ENCODE results near the gene TMCC1.

The TMCC1 gene

DNA sequence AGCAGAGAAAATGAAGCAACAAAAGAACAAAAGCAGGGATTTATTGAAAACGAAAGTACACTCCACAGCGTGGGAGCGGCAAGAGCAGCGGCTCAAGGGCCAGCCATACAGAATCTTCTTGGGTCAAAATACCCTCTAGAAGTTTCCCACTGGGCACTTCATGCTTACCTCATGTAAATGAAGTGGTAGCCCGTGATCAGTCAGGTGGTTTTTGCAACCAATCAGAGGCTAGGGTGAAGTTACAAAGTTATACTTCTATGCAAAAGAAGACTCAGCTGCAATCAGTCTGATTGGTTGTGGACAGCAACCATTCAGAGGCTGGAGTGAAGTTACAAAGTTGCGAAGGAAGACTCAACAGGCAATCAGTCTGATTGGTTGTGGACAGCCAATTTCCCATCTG lies 43.2 kb upstream of the TMCC1 start:
- Histone ChIP-seq H3K4me1 (ENCODE audit: insufficient read depth, low read length, poor library complexity, severe bottlenecking) (no peaks in the 10 kb centered on the region), H4K20me1 (ENCODE audit: insufficient read depth, low read length, poor library complexity, severe bottlenecking) (no peaks in the 10 kb centered on the region), H3K27me3 (ENCODE audit: insufficient read depth, low read length, poor library complexity, severe bottlenecking) (no peaks in the 10 kb centered on the region), H3K4me3 (ENCODE audit: low read length, poor library complexity, severe bottlenecking) (peak overlapping the region; percentile 14), H3K79me2 (ENCODE audit: insufficient read depth, low read length) (no peaks in the 10 kb centered on the region), H3K9me3 (ENCODE audit: insufficient read depth, low read depth, low read length) (no peaks in the 10 kb centered on the region), H3K4me2 (ENCODE audit: low read depth, low read length, poor library complexity, severe bottlenecking) (peak overlapping the region; percentile 46), H3K9me2 (replicated peaks; ENCODE audit: low read depth, low read length) (no peaks in the 10 kb centered on the region), H2AFZ (ENCODE audit: low read length) (peak overlapping the region; percentile 68), H3F3A (ENCODE audit: low read depth) (no peaks in the 10 kb centered on the region), H3K36me3 (ENCODE audit: insufficient read depth, low read length) (no peaks in the 10 kb centered on the region), H3K9ac (ENCODE audit: low read depth, low read length, poor library complexity, severe bottlenecking) (no peak overlapping the region)
- TF ChIP-seq CTCF (conservative IDR thresholded peaks at IDR 0.05; ENCODE audit: low read length) (no peak), EZH2phosphoT487 (IDR thresholded peaks at IDR 0.05; ENCODE audit: borderline replicate concordance) (no peak)

DNA sequence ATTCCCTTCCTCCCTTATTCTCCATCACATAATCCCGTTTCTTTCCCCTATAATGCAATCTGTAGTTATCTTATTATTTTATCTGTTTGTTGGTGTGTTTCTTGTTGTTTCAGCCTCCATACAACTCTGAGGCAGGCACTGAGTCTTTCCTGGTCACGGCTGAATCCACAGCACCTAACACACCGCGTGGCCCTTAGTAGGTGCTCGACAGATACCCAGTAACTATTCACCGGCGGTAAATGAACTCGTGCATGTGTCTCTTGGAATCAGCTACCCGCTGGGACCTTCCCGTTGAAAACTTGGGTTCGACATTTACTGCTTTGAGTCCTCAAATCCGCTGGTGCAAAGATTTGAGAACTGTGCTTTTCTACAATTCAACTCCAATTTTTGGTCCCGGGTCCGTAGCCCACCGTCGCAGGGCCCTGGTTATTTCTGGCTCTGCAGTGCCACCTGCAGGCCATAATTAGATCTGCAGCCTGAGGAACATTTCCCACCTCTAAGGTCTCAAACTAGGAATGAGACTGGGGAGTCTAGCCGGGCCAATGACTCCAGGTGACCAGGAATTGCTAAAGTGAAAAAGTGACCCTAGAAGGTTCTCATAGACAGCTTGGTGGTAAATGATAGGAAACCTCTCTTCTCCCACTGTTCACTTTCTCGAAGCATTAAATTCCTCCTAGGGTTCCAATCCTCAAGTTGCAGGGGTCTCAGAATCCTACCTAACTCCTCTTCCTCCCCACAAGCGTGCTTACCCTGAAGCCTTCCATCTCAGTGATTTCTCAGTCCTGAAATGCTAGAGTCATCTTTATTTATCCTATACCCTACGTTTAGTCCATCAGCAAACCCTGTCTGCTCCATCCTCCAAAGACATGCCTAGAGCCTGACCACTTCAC lies 41.0 kb upstream of the TMCC1 start:
- Histone ChIP-seq H2AFZ (ENCODE audit: low read length) (no peak overlapping the region), H3F3A (ENCODE audit: low read depth) (no peaks in the 10 kb centered on the region), H3K9me3 (ENCODE audit: insufficient read depth, low read depth, low read length) (peaks cover 9% of the 10 kb centered on the region; the same call in 1 of the 2 replicates), H3K9ac (ENCODE audit: low read depth, low read length, poor library complexity, severe bottlenecking) (no peak overlapping the region), H3K27me3 (ENCODE audit: insufficient read depth, low read length, poor library complexity, severe bottlenecking) (no peaks in the 10 kb centered on the region), H4K20me1 (ENCODE audit: insufficient read depth, low read length, poor library complexity, severe bottlenecking) (no peaks in the 10 kb centered on the region), H3K9me2 (replicated peaks; ENCODE audit: low read depth, low read length) (no peaks in the 10 kb centered on the region), H3K4me1 (ENCODE audit: insufficient read depth, low read length, poor library complexity, severe bottlenecking) (no peaks in the 10 kb centered on the region), H3K4me3 (ENCODE audit: low read length, poor library complexity, severe bottlenecking) (no peak overlapping the region), H3K79me2 (ENCODE audit: insufficient read depth, low read length) (no peaks in the 10 kb centered on the region), H3K4me2 (ENCODE audit: low read depth, low read length, poor library complexity, severe bottlenecking) (peak overlapping the region; percentile 24), H3K36me3 (ENCODE audit: insufficient read depth, low read length) (no peaks in the 10 kb centered on the region)
- TF ChIP-seq EZH2phosphoT487 (IDR thresholded peaks at IDR 0.05; ENCODE audit: borderline replicate concordance): no peak
- peak; percentile 97 for TF ChIP-seq CTCF (conservative IDR thresholded peaks at IDR 0.05; ENCODE audit: low read length)

GRCh38 chr3:129933471-129933870 lies 40.0 kb upstream of the TMCC1 start:
- H3K9me2 ChIP-seq (replicated peaks; ENCODE audit: low read depth, low read length): no peaks in the 10 kb centered on the region
- no peak overlapping the region for H3K4me2 ChIP-seq (ENCODE audit: low read depth, low read length, poor library complexity, severe bottlenecking)
- H3K9me3 ChIP-seq (ENCODE audit: insufficient read depth, low read depth, low read length): peaks cover 9% of the 10 kb centered on the region; the same call in 1 of the 2 replicates
- H3K4me1 ChIP-seq (ENCODE audit: insufficient read depth, low read length, poor library complexity, severe bottlenecking): no peaks in the 10 kb centered on the region
- no peaks in the 10 kb centered on the region for H4K20me1 ChIP-seq (ENCODE audit: insufficient read depth, low read length, poor library complexity, severe bottlenecking)
- H3K27me3 ChIP-seq (ENCODE audit: insufficient read depth, low read length, poor library complexity, severe bottlenecking): no peaks in the 10 kb centered on the region
- no peaks in the 10 kb centered on the region for H3K36me3 ChIP-seq (ENCODE audit: insufficient read depth, low read length)
- H3K79me2 ChIP-seq (ENCODE audit: insufficient read depth, low read length): no peaks in the 10 kb centered on the region
- no peak overlapping the region for H2AFZ ChIP-seq (ENCODE audit: low read length)
- no peak overlapping the region for H3K4me3 ChIP-seq (ENCODE audit: low read length, poor library complexity, severe bottlenecking)
- H3F3A ChIP-seq (ENCODE audit: low read depth): no peaks in the 10 kb centered on the region
- H3K9ac ChIP-seq (ENCODE audit: low read depth, low read length, poor library complexity, severe bottlenecking): no peak overlapping the region
- TF ChIP-seq EZH2phosphoT487 (IDR thresholded peaks at IDR 0.05; ENCODE audit: borderline replicate concordance) (no peak), CTCF (conservative IDR thresholded peaks at IDR 0.05; ENCODE audit: low read length) (no peak)
